Measurements from ENCODE around the gene WDR82. TPM values are rescaled to one million over a fixed set of nuclear protein-coding genes. Genes with fewer than 3 reads are reported as not detected.
"Not testable (repeated sequence)": the region's sequence is repeated elsewhere in the genome, so short reads cannot be mapped to it uniquely, and the experiment has no call there.

WDR82 gene
- total RNA-seq, 4 donors from 2014 or later = 29.7 to 44.0 (median 38.3) TPM

DNA sequence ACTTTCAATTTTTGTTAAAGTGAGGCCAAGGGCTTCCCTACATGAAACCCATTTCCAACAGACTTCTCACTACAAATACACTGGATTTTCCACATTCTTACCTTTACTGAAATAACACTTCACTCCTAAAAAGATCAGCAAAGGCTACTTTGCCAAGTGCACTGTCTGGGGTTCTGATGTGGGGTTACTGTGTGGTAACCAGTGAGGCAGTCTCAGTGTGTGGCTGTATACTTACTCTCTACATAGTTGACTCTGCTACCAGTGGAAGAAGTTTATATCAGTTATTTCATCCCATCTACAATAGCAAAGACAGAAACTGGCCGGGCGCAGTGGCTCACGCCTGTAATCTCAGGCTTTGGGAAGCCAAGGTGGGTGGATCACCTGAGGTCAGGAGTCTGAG is 5.6 kb downstream of the WDR82 start:
- Histone ChIP-seq H3K27me3 (no peaks in the 10 kb centered on the region), H3K27ac (peak overlapping the region in 1 of 4 donors; percentile 49), H3K36me3 (peaks cover 0 to 18% (median 0%) of the 10 kb centered on the region in 3 donors), H3K4me1 (peaks cover 3 to 86% (median 21%) of the 10 kb centered on the region in 4 donors), H3K9me3 (no peaks in the 10 kb centered on the region), H3K4me3 (no peak overlapping the region)
- no peak for TF ChIP-seq POLR2A (IDR thresholded peaks at IDR 0.05)
- TF ChIP-seq, protein P1, sequence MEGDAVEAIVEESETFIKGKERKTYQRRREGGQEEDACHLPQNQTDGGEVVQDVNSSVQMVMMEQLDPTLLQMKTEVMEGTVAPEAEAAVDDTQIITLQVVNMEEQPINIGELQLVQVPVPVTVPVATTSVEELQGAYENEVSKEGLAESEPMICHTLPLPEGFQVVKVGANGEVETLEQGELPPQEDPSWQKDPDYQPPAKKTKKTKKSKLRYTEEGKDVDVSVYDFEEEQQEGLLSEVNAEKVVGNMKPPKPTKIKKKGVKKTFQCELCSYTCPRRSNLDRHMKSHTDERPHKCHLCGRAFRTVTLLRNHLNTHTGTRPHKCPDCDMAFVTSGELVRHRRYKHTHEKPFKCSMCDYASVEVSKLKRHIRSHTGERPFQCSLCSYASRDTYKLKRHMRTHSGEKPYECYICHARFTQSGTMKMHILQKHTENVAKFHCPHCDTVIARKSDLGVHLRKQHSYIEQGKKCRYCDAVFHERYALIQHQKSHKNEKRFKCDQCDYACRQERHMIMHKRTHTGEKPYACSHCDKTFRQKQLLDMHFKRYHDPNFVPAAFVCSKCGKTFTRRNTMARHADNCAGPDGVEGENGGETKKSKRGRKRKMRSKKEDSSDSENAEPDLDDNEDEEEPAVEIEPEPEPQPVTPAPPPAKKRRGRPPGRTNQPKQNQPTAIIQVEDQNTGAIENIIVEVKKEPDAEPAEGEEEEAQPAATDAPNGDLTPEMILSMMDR (IDR thresholded peaks at IDR 0.05) = no peak
- DNase-seq = no peak

DNA sequence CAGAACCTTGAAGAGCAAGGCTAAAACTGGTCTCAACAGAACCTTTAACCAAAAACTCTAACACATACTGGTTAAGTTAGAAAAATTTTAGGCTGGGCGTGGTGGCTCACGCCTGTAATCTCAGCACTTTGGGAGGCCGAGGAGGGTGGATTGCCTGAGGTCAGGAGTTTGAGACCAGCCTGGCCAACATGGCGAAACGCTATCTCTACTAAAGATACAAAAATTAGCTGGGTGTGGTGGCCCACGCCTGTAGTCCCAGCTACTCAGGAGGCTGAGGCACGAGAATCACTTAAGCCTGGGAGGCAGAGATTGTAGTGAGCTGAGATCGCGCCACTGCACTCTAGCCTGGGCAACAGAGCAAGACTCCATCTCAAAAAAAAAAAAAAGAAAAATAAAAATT is 6.3 kb downstream of the WDR82 start:
- Histone ChIP-seq H3K27ac (peak overlapping the region in 3 of 4 donors; percentile 9 to 69 (median 40)), H3K36me3 (peaks cover 0 to 24% (median 0%) of the 10 kb centered on the region in 3 donors), H3K4me3 (peak overlapping the region in 1 of 4 donors; percentile 15), H3K4me1 (peaks cover 3 to 85% (median 21%) of the 10 kb centered on the region in 4 donors)
- not testable (repeated sequence) for DNase-seq, H3K9me3 ChIP-seq, H3K27me3 ChIP-seq

DNA sequence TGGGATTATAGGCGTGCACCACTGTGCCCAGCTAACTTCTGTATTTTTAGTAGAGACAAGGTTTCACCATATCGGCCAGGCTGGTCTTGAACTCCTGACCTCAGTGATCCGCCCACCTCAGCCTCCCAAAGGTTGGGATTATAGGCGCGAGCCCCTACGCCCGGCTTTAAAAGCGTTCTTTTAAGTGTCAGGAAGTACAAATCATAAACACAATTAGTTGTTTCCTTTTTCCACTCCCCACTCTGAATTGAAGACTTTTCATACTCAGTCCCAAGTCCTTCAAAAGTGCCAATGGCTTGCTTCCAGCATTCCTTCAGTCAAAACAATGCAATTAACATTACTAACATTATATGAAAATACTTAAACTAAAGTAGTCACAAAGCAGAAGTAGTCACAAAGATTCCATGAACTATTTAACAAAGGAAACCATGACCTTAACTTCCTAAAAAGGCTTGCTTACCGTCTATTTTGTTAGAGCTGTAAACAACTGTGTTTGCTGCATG is 8.1 kb downstream of the WDR82 start:
- H3K4me1 ChIP-seq = peaks cover 3 to 67% (median 18%) of the 10 kb centered on the region in 4 donors

DNA sequence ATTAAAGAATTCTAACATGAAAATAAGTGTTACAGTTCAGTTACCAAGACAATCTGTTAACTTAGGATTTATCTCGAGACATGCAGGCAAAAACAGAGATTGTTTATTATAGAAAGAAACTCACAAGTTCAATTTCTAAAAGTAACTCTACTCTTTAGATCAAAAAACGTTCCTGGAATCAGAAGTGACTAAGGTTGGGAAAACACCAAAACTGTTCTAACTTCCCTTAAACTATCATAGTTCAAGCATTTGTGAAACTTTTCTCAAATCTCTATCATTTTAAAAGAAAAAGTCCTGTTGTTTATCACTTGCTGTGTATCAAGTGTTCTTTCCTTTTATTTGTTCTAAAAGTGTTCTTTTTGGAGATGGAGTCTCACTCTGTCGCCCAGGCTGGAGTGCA is 8.7 kb downstream of the WDR82 start:
- Histone ChIP-seq H3K9me3 (no peaks in the 10 kb centered on the region), H3K27me3 (no peaks in the 10 kb centered on the region), H3K36me3 (peaks cover 0 to 47% (median 0%) of the 10 kb centered on the region in 3 donors), H3K4me3 (no peak overlapping the region), H3K4me1 (peaks cover 3 to 61% (median 16%) of the 10 kb centered on the region in 4 donors), H3K27ac (peak overlapping the region; percentile 33 to 69 (median 36))
- TF ChIP-seq, protein P1 (IDR thresholded peaks at IDR 0.05) = no peak
- no peak for TF ChIP-seq POLR2A (IDR thresholded peaks at IDR 0.05)
- DNase-seq = no peak

More for the DNA sequence above, 8.1 kb downstream of the WDR82 start:
- Histone ChIP-seq H3K36me3 (peaks cover 0 to 43% (median 0%) of the 10 kb centered on the region in 3 donors), H3K4me3 (no peak overlapping the region), H3K9me3 (no peaks in the 10 kb centered on the region), H3K27ac (peak overlapping the region; percentile 33 to 69 (median 36)), H3K27me3 (no peaks in the 10 kb centered on the region)
- TF ChIP-seq POLR2A (IDR thresholded peaks at IDR 0.05) = no peak
- TF ChIP-seq, protein P1 (IDR thresholded peaks at IDR 0.05) = no peak
- DNase-seq = no peak

DNA sequence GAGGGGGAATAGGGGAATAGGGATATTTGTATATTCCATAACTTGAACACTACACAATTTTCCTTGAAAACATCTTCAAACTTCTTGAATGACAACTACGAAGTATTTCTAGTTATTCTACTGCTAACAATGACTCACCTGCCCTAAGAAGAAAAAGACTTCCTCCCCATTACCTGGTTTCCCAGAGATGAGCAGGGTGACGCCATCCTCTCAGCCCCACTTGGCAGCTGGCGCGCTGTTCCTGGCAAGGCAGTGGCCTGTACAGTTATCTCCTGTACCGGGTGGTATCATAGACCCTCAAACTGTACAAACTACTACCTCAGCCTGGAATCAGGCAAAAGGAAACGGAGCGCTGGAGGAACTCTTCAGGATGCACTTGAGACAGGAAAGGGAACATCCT is 10.4 kb downstream of the WDR82 start:
- Histone ChIP-seq H3K27me3 (no peaks in the 10 kb centered on the region), H3K27ac (no peak overlapping the region), H3K9me3 (no peaks in the 10 kb centered on the region), H3K4me1 (peaks cover 3 to 45% (median 16%) of the 10 kb centered on the region in 4 donors), H3K4me3 (no peak overlapping the region), H3K36me3 (peaks cover 0 to 65% (median 0%) of the 10 kb centered on the region in 3 donors)
- TF ChIP-seq, protein P1 (IDR thresholded peaks at IDR 0.05) = no peak
- TF ChIP-seq POLR2A (IDR thresholded peaks at IDR 0.05) = no peak
- no peak for DNase-seq

DNA sequence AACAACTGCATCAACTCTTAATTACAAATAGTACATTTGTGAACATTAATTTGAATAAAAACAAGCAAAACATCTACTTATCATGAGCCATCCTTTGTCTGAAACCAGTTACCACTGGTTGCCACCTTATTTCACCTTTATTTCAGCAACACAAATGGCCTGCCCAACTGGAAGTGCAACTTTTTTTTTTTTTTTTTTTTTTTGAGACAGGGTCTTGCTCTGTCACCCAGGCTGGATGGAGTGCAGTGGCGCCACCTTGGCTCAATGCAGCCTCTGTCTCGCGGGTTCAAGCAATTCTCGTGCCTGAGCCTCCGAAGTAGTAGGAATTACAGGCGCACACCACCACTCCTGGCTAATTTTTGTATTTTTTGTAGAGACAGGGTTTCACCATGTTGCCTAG is 13.1 kb downstream of the WDR82 start:
- H3K4me1 ChIP-seq = peaks cover 0 to 19% (median 3%) of the 10 kb centered on the region in 4 donors
- no peak for TF ChIP-seq POLR2A (IDR thresholded peaks at IDR 0.05)
- TF ChIP-seq, protein P1 (IDR thresholded peaks at IDR 0.05) = no peak
- H3K36me3 ChIP-seq = peaks cover 0 to 91% (median 0%) of the 10 kb centered on the region in 3 donors
- H3K4me3 ChIP-seq = no peak overlapping the region
- H3K27me3 ChIP-seq = no peaks in the 10 kb centered on the region
- no peak overlapping the region for H3K27ac ChIP-seq
- no peak for DNase-seq
- H3K9me3 ChIP-seq = no peaks in the 10 kb centered on the region

Measured in Peyer's patch (tissue), 4 donors.